ENCODE data around the gene ACP2. TPM values are rescaled to one million over a fixed set of nuclear protein-coding genes. Genes with fewer than 3 reads are reported as not detected.

ACP2 gene
- polyA plus RNA-seq, 1 of the 3 experiments (the other 2 are of a cell fraction): 17.5 TPM

DNA sequence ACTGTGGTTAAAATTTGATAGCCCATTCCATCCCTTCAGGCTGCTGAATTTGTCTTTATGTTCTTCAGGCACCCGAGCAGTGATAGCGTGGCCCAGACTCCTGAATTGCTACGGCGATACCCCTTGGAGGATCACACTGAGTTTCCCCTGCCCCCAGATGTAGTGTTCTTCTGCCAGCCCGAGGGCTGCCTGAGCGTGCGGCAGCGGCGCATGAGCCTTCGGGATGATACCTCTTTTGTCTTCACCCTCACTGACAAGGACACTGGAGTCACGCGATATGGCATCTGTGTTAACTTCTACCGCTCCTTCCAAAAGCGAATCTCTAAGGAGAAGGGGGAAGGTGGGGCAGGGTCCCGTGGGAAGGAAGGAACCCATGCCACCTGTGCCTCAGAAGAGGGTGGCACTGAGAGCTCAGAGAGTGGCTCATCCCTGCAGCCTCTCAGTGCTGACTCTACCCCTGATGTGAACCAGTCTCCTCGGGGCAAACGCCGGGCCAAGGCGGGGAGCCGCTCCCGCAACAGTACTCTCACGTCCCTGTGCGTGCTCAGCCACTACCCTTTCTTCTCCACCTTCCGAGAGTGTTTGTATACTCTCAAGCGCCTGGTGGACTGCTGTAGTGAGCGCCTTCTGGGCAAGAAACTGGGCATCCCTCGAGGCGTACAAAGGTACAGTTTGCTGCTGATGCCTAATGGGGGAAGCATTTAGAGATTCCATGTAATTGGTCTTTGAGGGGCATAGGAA lies 26.1 kb upstream of the ACP2 start (continued):
- TF ChIP-seq MEF2A (IDR thresholded peaks at IDR 0.05; ENCODE audit: borderline replicate concordance, low read depth) (no peak), RFX5 (IDR thresholded peaks at IDR 0.05; ENCODE audit: low read length) (no peak), TCF12 (IDR thresholded peaks at IDR 0.05) (no peak), NRF1 (IDR thresholded peaks at IDR 0.05; ENCODE audit: low read depth, low read length) (no peak)

DNA sequence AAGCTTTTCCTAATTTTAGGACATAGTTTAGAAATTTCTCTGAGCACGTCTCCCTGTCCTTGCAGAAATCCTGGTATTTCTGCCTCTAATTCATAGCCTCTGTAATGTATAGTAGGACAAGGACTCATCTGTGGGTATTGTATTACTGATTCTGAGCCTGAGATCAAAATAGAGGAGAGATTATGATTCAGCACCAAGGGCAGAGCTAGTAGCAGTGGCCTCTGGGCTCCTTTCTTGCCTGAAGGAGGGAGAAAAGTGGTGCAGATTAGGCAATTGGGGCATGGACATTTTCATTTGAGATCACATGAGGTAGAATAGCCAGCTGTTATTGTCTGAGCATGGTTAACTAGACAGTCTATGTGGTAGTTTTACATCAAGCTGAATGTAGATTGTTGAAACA lies 24.1 kb upstream of the ACP2 start:
- TF ChIP-seq GABPA (IDR thresholded peaks at IDR 0.05; ENCODE audit: low read depth): no peak
- TF ChIP-seq, protein P1, sequence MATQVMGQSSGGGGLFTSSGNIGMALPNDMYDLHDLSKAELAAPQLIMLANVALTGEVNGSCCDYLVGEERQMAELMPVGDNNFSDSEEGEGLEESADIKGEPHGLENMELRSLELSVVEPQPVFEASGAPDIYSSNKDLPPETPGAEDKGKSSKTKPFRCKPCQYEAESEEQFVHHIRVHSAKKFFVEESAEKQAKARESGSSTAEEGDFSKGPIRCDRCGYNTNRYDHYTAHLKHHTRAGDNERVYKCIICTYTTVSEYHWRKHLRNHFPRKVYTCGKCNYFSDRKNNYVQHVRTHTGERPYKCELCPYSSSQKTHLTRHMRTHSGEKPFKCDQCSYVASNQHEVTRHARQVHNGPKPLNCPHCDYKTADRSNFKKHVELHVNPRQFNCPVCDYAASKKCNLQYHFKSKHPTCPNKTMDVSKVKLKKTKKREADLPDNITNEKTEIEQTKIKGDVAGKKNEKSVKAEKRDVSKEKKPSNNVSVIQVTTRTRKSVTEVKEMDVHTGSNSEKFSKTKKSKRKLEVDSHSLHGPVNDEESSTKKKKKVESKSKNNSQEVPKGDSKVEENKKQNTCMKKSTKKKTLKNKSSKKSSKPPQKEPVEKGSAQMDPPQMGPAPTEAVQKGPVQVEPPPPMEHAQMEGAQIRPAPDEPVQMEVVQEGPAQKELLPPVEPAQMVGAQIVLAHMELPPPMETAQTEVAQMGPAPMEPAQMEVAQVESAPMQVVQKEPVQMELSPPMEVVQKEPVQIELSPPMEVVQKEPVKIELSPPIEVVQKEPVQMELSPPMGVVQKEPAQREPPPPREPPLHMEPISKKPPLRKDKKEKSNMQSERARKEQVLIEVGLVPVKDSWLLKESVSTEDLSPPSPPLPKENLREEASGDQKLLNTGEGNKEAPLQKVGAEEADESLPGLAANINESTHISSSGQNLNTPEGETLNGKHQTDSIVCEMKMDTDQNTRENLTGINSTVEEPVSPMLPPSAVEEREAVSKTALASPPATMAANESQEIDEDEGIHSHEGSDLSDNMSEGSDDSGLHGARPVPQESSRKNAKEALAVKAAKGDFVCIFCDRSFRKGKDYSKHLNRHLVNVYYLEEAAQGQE (IDR thresholded peaks at IDR 0.05; ENCODE audit: low read depth, low read length): peak; percentile 94
- TF ChIP-seq EZH2phosphoT487 (IDR thresholded peaks at IDR 0.05; ENCODE audit: borderline replicate concordance, low read depth): no peak
- TF ChIP-seq JUND (IDR thresholded peaks at IDR 0.05): no peak
- Histone ChIP-seq H3F3A (replicated peaks; ENCODE audit: insufficient read depth) (peaks cover 15% of the 10 kb centered on the region), H3K4me1 (ENCODE audit: control insufficient read depth in 1 of 2, insufficient read depth in 2 of 2, low read depth in 1 of 2, low read length in 1 of 2) (peaks cover 30 to 34% of the 10 kb centered on the region in 2 experiments), H3K4me3 (ENCODE audit: low read depth in 2 of 2, low read length in 1 of 2) (no peak overlapping the region), H4K20me1 (ENCODE audit: insufficient read depth) (peaks cover 35% of the 10 kb centered on the region), H3K9ac (no peak overlapping the region), H3K9me2 (no peaks in the 10 kb centered on the region), H3K27ac (ENCODE audit: low read depth in 2 of 2, low read length in 1 of 2) (no peak overlapping the region), H3K36me3 (replicated peaks in 1 of 2; ENCODE audit: control insufficient read depth in 1 of 2, insufficient read depth in 2 of 2, low read length in 1 of 2) (peaks cover 18 to 35% of the 10 kb centered on the region in 2 experiments), H3K9me3 (no peaks in the 10 kb centered on the region), H3K79me2 (ENCODE audit: insufficient read depth) (peaks cover 47% of the 10 kb centered on the region), H2AFZ (ENCODE audit: low read depth) (no peak overlapping the region), H3K4me2 (no peak overlapping the region), H3K27me3 (ENCODE audit: insufficient read depth) (no peaks in the 10 kb centered on the region)
- ChIA-PET CTCF (interaction anchor here (0.8 to 4.1 kb wide), 7 partner anchors 9 to 100 kb away, joined by 3 to 25 read pairs (median 4); no protein-coding TSS in a partner anchor), POLR2A (interaction anchor here (0.6 to 0.7 kb wide), 2 partner anchors 115 to 120 kb away, joined by 3 to 4 read pairs; no protein-coding TSS in a partner anchor)
- no peak for DNase-seq
- 0% methylated on average over 1 of the region's 1 CpG for WGBS (ENCODE audit: low lambda C conversion rate)

DNA sequence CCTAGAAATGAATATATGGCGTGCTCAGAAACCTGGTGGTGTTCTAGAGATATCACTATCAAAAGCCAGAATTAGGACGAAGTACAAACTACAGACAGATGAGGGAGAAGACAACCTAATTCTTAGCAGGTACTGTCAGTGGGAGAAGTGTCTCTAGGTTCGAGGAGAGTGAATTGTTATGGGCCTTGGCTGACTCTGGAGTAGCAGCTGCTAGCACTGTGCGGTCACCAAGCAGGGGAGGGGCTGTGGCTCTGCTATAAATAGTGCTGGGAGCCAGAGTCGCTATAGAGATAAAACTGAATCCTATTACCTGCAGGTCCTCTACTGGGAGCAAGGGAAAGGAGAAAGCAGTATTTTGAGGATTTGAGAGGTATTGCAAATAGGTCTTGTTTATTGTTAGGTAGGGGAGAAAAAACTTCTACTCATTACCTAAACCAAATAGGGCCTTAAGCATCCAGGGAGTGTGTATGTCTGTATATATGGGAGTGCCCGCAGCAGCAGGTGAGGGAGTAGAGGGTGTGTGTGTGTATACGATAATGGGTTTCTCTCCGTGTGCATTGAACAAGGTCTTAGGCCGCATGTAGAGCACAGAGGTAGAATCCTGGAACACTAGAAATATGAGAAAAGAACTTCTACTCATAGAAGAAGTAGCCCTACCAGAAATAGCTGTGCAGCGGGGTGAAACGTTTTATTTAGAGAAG lies 23.5 kb upstream of the ACP2 start:
- H3F3A ChIP-seq (replicated peaks; ENCODE audit: insufficient read depth): peaks cover 15% of the 10 kb centered on the region
- H2AFZ ChIP-seq (ENCODE audit: low read depth): no peak overlapping the region
- 81% methylated on average over 11 of the region's 11 CpGs for WGBS (ENCODE audit: low lambda C conversion rate)
- H3K4me3 ChIP-seq (ENCODE audit: low read depth in 2 of 2, low read length in 1 of 2): 0 out of 4 replicates have a peak overlapping the region, but pooled peaks of 1 of the 2 experiments have one; percentile 24
- peak overlapping the region; percentile 89; the same call in 1 of the 2 replicates for H3K4me2 ChIP-seq
- H3K27ac ChIP-seq (ENCODE audit: low read depth in 2 of 2, low read length in 1 of 2): peak overlapping the region in 1 of 2 experiments; percentile 9; a peak in 1 of 4 replicates
- H3K9me2 ChIP-seq: no peaks in the 10 kb centered on the region
- peaks cover 13 to 31% of the 10 kb centered on the region in 2 experiments for H3K36me3 ChIP-seq (replicated peaks in 1 of 2; ENCODE audit: control insufficient read depth in 1 of 2, insufficient read depth in 2 of 2, low read length in 1 of 2)
- ChIA-PET CTCF (interaction anchor here (0.7 to 4.1 kb wide), 13 partner anchors 9 to 140 kb away, joined by 3 to 26 read pairs (median 3); partner anchors contain the start of gene MYBPC3), POLR2A (interaction anchor here (0.7 kb wide), 1 partner anchor 119 kb away, joined by 4 read pairs; no protein-coding TSS in a partner anchor)
- H4K20me1 ChIP-seq (ENCODE audit: insufficient read depth): peaks cover 35% of the 10 kb centered on the region
- H3K9me3 ChIP-seq: no peaks in the 10 kb centered on the region
- peaks cover 47% of the 10 kb centered on the region for H3K79me2 ChIP-seq (ENCODE audit: insufficient read depth)
- peaks cover 30 to 34% of the 10 kb centered on the region in 2 experiments for H3K4me1 ChIP-seq (ENCODE audit: control insufficient read depth in 1 of 2, insufficient read depth in 2 of 2, low read depth in 1 of 2, low read length in 1 of 2)
- DNase-seq: peak; percentile 31
- no peak for TF ChIP-seq GATA2 (CRISPR knock-in tag; IDR thresholded peaks at IDR 0.05)
- TF ChIP-seq FOXJ3 (CRISPR knock-in tag; IDR thresholded peaks at IDR 0.05): no peak
- no peak for TF ChIP-seq MEF2A (IDR thresholded peaks at IDR 0.05; ENCODE audit: borderline replicate concordance, low read depth)
- TF ChIP-seq, protein P2, sequence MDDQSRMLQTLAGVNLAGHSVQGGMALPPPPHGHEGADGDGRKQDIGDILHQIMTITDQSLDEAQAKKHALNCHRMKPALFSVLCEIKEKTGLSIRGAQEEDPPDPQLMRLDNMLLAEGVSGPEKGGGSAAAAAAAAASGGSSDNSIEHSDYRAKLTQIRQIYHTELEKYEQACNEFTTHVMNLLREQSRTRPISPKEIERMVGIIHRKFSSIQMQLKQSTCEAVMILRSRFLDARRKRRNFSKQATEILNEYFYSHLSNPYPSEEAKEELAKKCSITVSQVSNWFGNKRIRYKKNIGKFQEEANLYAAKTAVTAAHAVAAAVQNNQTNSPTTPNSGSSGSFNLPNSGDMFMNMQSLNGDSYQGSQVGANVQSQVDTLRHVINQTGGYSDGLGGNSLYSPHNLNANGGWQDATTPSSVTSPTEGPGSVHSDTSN (IDR thresholded peaks at IDR 0.05): no peak
- TF ChIP-seq CHD2 (IDR thresholded peaks at IDR 0.05; ENCODE audit: low read length, partially characterized antibody): no peak
- TF ChIP-seq SMC3 (IDR thresholded peaks at IDR 0.05; ENCODE audit: low read depth, low read length): no peak
- TF ChIP-seq, protein P3, sequence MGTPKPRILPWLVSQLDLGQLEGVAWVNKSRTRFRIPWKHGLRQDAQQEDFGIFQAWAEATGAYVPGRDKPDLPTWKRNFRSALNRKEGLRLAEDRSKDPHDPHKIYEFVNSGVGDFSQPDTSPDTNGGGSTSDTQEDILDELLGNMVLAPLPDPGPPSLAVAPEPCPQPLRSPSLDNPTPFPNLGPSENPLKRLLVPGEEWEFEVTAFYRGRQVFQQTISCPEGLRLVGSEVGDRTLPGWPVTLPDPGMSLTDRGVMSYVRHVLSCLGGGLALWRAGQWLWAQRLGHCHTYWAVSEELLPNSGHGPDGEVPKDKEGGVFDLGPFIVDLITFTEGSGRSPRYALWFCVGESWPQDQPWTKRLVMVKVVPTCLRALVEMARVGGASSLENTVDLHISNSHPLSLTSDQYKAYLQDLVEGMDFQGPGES (IDR thresholded peaks at IDR 0.05; ENCODE audit: low read depth, low read length): no peak
- no peak overlapping the region for H3K9ac ChIP-seq
- H3K27me3 ChIP-seq (ENCODE audit: insufficient read depth): no peaks in the 10 kb centered on the region

All from SK-N-SH (cell line).